Esophagus muscularis mucosa (tissue), 4 donors: Measurements from ENCODE around the gene DHX58. TPM values are rescaled to one million over a fixed set of nuclear protein-coding genes. Genes with fewer than 3 reads are reported as not detected.

ENCODE experiments used
- DNase-seq: peaks from one replicate; pipeline ENCODE4 v3.0.0-alpha.2; 2017; ENCODE audit errors: extremely low spot score
- H3K27ac ChIP-seq, 4 donors: fragments of 200-600 bp; sonication (generic); replicated peaks in 1 of 4; 1 replicate in 3 of 4; 2 replicates in 1 of 4; pipeline ENCODE4 v1.5.1; 2016 to 2019; ENCODE audit warnings: mild to moderate bottlenecking in 1 of 4
- H3K27me3 ChIP-seq, 4 donors: fragments of 200-600 bp; sonication (generic); one replicate each; pipeline versions ENCODE4 v1.5.1 to v1.6.0; 2016 to 2019
- H3K36me3 ChIP-seq, 4 donors: fragments of 200-600 bp; sonication (generic); one replicate each; pipeline ENCODE4 v1.5.1; 2016 to 2019
- H3K4me1 ChIP-seq, 4 donors: fragments of 200-600 bp; sonication (generic); one replicate each; pipeline ENCODE4 v1.5.1; 2016 to 2019
- H3K4me3 ChIP-seq, 4 donors: fragments of 200-600 bp; sonication (generic); 1 replicate in 2 of 4; 2 replicates in 2 of 4; pipeline ENCODE4 v1.5.1; 2016 to 2019; ENCODE audit warnings: mild to moderate bottlenecking in 4 of 4, moderate library complexity in 1 of 4
- H3K9me3 ChIP-seq, 4 donors: fragments of 200-600 bp; sonication (generic); 1 replicate in 3 of 4; 2 replicates in 1 of 4; pipeline ENCODE4 v1.5.1; 2016 to 2019
- CTCF ChIP-seq, 3 experiments: fragments of 200-600 bp in 2 of 3; fragments of 450-650 bp in 1 of 3; sonication (generic) in 2 of 3; IDR thresholded peaks; one replicate each; pipeline ENCODE4 v1.5.1; 2017 to 2019; ENCODE audit warnings: antibody characterized with exemption in 3 of 3, mild to moderate bottlenecking in 2 of 3, moderate library complexity in 1 of 3
- EP300 ChIP-seq: sonication (generic); formaldehyde crosslinking; IDR thresholded peaks from one replicate; pipeline ENCODE4 v1.6.1; 2017; ENCODE audit warnings: antibody characterized with exemption
- POLR2A ChIP-seq: fragments of 450-650 bp; IDR thresholded peaks from one replicate; pipeline ENCODE4 v1.6.1; 2017; ENCODE audit warnings: antibody characterized with exemption, moderate library complexity, mild to moderate bottlenecking, low read depth
- POLR2AphosphoS5 ChIP-seq, 2 donors: sonication (generic); formaldehyde crosslinking; IDR thresholded peaks; one replicate each; pipeline ENCODE4 v1.6.1; 2017; ENCODE audit warnings: antibody characterized with exemption in 2 of 2
- WGBS: methylation state at CpG from one replicate; pipeline ENCODE4 v1.1.5; 2018; 5-methylcytosine and 5-hydroxymethylcytosine counted together
- intact Hi-C: fragments of 100-400 bp; cut with DNase I; formaldehyde crosslinking; loops from one replicate; pipeline ENCODE4 v1.15.1; 2023
- total RNA-seq, 4 donors: library from RNA; depleted of rRNA; stranded (reverse); fragments of >200 nt; gene quantifications; one replicate each; pipeline versions ENCODE4 v1.1.0 to v1.2.1, GENCODE V29; 2016

The DHX58 gene
- total RNA-seq, 4 donors from 2014 or later = 9.6 to 11.7 (median 11.3) TPM

GRCh38 chr17:42107597-42108576 is 4.6 kb downstream of the DHX58 start:
- no peak for DNase-seq
- intact Hi-C loops = no loop called here
- no peaks in the 10 kb centered on the region for H3K27me3 ChIP-seq
- TF ChIP-seq POLR2AphosphoS5 (IDR thresholded peaks at IDR 0.05) = no peak
- no peak for TF ChIP-seq EP300
- TF ChIP-seq POLR2A = no peak
- no peak for TF ChIP-seq CTCF (IDR thresholded peaks at IDR 0.05)
- H3K36me3 ChIP-seq = peaks cover 9 to 64% (median 35%) of the 10 kb centered on the region in 4 donors
- 63% methylated on average over 35 of the region's 51 CpGs for WGBS
- H3K4me1 ChIP-seq = peaks cover 15 to 33% (median 28%) of the 10 kb centered on the region in 4 donors
- peak overlapping the region; percentile 3 to 50 (median 36) for H3K4me3 ChIP-seq
- no peaks in the 10 kb centered on the region for H3K9me3 ChIP-seq
- H3K27ac ChIP-seq = no peak overlapping the region

GRCh38 chr17:42107124-42107523 is 5.4 kb downstream of the DHX58 start:
- peaks cover 12 to 29% (median 23%) of the 10 kb centered on the region in 4 donors for H3K4me1 ChIP-seq
- intact Hi-C loops = no loop called here
- H3K27ac ChIP-seq = no peak overlapping the region
- H3K27me3 ChIP-seq = no peaks in the 10 kb centered on the region
- H3K4me3 ChIP-seq = peak overlapping the region in 3 of 4 donors; percentile 33 to 50 (median 39)
- 80% methylated on average over 6 of the region's 6 CpGs for WGBS
- TF ChIP-seq POLR2AphosphoS5 (IDR thresholded peaks at IDR 0.05) = no peak
- TF ChIP-seq POLR2A = no peak
- no peak for TF ChIP-seq EP300
- TF ChIP-seq CTCF (IDR thresholded peaks at IDR 0.05) = no peak
- peaks cover 9 to 67% (median 35%) of the 10 kb centered on the region in 4 donors for H3K36me3 ChIP-seq
- no peaks in the 10 kb centered on the region for H3K9me3 ChIP-seq
- no peak for DNase-seq

GRCh38 chr17:42106009-42106408 is 6.5 kb downstream of the DHX58 start:
- no peak overlapping the region for H3K4me3 ChIP-seq
- no peak overlapping the region for H3K27ac ChIP-seq
- WGBS = 87% methylated on average over 2 of the region's 2 CpGs
- DNase-seq = no peak
- H3K36me3 ChIP-seq = peaks cover 9 to 68% (median 35%) of the 10 kb centered on the region in 4 donors
- no peaks in the 10 kb centered on the region for H3K27me3 ChIP-seq
- TF ChIP-seq POLR2A (no peak), EP300 (no peak), POLR2AphosphoS5 (IDR thresholded peaks at IDR 0.05) (no peak), CTCF (IDR thresholded peaks at IDR 0.05) (no peak)
- peaks cover 1 to 23% (median 15%) of the 10 kb centered on the region in 4 donors for H3K4me1 ChIP-seq
- no peaks in the 10 kb centered on the region for H3K9me3 ChIP-seq
- intact Hi-C loops = no loop called here

- Histone ChIP-seq H3K36me3 (peaks cover 9 to 64% (median 32%) of the 10 kb centered on the region in 4 donors), H3K9me3 (no peaks in the 10 kb centered on the region), H3K27me3 (no peaks in the 10 kb centered on the region), H3K27ac (no peak overlapping the region), H3K4me3 (no peak overlapping the region), H3K4me1 (peaks cover 0 to 17% (median 11%) of the 10 kb centered on the region in 4 donors)
- no peak for DNase-seq
- TF ChIP-seq POLR2A (no peak), EP300 (no peak), CTCF (IDR thresholded peaks at IDR 0.05) (no peak), POLR2AphosphoS5 (IDR thresholded peaks at IDR 0.05) (no peak)
- WGBS = 86% methylated on average over 3 of the region's 3 CpGs
- intact Hi-C loops = loop anchor here (5.0 kb wide), 1 partner anchor 37 kb away; no protein-coding TSS in a partner anchor
These were observed 8.2 kb downstream of the DHX58 start for GRCh38 chr17:42104264-42104663.
